Peyer's patch (tissue), 4 donors: ENCODE data around the gene BIRC7. TPM values are rescaled to one million over a fixed set of nuclear protein-coding genes. Genes with fewer than 3 reads are reported as not detected.

ENCODE experiments used
- DNase-seq, 3 donors: peaks; one replicate each; pipeline ENCODE4 v3.0.0-alpha.2; 2017 to 2019
- H3K27ac ChIP-seq, 4 donors: fragments of 200-600 bp; sonication (generic); one replicate each; pipeline ENCODE4 v1.5.1; 2016 to 2019
- H3K27me3 ChIP-seq, 2 donors: fragments of 200-600 bp; sonication (generic); one replicate each; pipeline ENCODE4 v1.5.1; 2019
- H3K36me3 ChIP-seq, 3 donors: fragments of 200-600 bp; sonication (generic); one replicate each; pipeline ENCODE4 v1.5.1; 2016 to 2019
- H3K4me1 ChIP-seq, 4 donors: fragments of 200-600 bp; sonication (generic); one replicate each; pipeline ENCODE4 v1.5.1; 2016 to 2019
- H3K4me3 ChIP-seq, 4 donors: fragments of 200-600 bp; sonication (generic); 1 replicate in 3 of 4; 2 replicates in 1 of 4; pipeline ENCODE4 v1.5.1; 2016 to 2019; ENCODE audit warnings: mild to moderate bottlenecking in 1 of 4
- H3K9me3 ChIP-seq, 4 donors: fragments of 200-600 bp; sonication (generic); one replicate each; pipeline ENCODE4 v1.5.1; 2016 to 2019; ENCODE audit warnings: mild to moderate bottlenecking in 1 of 4
- CTCF ChIP-seq, 6 experiments: fragments of 450-650 bp in 4 of 6; fragments of 200-600 bp in 2 of 6; sonication (generic) in 1 of 6; IDR thresholded peaks; one replicate each; pipeline ENCODE4 v1.5.1; 2017 to 2019; ENCODE audit warnings: antibody characterized with exemption in 6 of 6, mild to moderate bottlenecking in 3 of 6, moderate library complexity in 1 of 6
- POLR2A ChIP-seq, 2 donors: fragments of 450-650 bp; IDR thresholded peaks; one replicate each; pipeline ENCODE4 v1.5.1; 2017; ENCODE audit warnings: antibody characterized with exemption in 2 of 2, mild to moderate bottlenecking in 2 of 2, moderate library complexity in 2 of 2
- total RNA-seq, 4 donors: library from RNA; depleted of rRNA; stranded (reverse); fragments of >200 nt; gene quantifications; one replicate each; pipeline ENCODE4 v1.1.0, GENCODE V29; 2016

Gene BIRC7
- total RNA-seq, 4 donors from 2014 or later, result not detected

- Histone ChIP-seq H3K36me3 (peaks cover 0 to 32% (median 0%) of the 10 kb centered on the region in 3 donors), H3K27me3 (no peaks in the 10 kb centered on the region), H3K4me1 (peaks cover 3 to 19% (median 11%) of the 10 kb centered on the region in 4 donors), H3K27ac (no peak overlapping the region), H3K9me3 (no peaks in the 10 kb centered on the region), H3K4me3 (peak overlapping the region; percentile 98 to 99 (median 98))
- TF ChIP-seq POLR2A (IDR thresholded peaks at IDR 0.05), result no peak
- TF ChIP-seq CTCF (IDR thresholded peaks at IDR 0.05), result no peak
- DNase-seq, result no peak
Measured at GRCh38 chr20:63273635-63274380, 38.1 kb downstream of the BIRC7 start.

GRCh38 chr20:63274381-63275228, 38.9 kb downstream of the BIRC7 start:
- peaks cover 0 to 39% (median 0%) of the 10 kb centered on the region in 3 donors for H3K36me3 ChIP-seq
- H3K27ac ChIP-seq, result no peak overlapping the region
- H3K27me3 ChIP-seq, result no peaks in the 10 kb centered on the region
- no peaks in the 10 kb centered on the region for H3K9me3 ChIP-seq
- TF ChIP-seq POLR2A (IDR thresholded peaks at IDR 0.05), result no peak
- TF ChIP-seq CTCF (IDR thresholded peaks at IDR 0.05), result no peak
- peaks cover 3 to 19% (median 11%) of the 10 kb centered on the region in 4 donors for H3K4me1 ChIP-seq
- no peak for DNase-seq
- H3K4me3 ChIP-seq, result no peak overlapping the region

GRCh38 chr20:63275825-63276224, 40.1 kb downstream of the BIRC7 start:
- TF ChIP-seq CTCF (IDR thresholded peaks at IDR 0.05) (no peak), POLR2A (IDR thresholded peaks at IDR 0.05) (no peak)
- no peak overlapping the region for H3K4me3 ChIP-seq
- no peaks in the 10 kb centered on the region for H3K27me3 ChIP-seq
- H3K36me3 ChIP-seq, result peaks cover 0 to 51% (median 0%) of the 10 kb centered on the region in 3 donors
- H3K9me3 ChIP-seq, result no peaks in the 10 kb centered on the region
- H3K4me1 ChIP-seq, result peaks cover 3 to 19% (median 11%) of the 10 kb centered on the region in 4 donors
- H3K27ac ChIP-seq, result no peak overlapping the region
- no peak for DNase-seq

GRCh38 chr20:63276956-63277355, 41.3 kb downstream of the BIRC7 start:
- H3K36me3 ChIP-seq, result peaks cover 0 to 62% (median 0%) of the 10 kb centered on the region in 3 donors
- no peak for DNase-seq
- no peak overlapping the region for H3K27ac ChIP-seq
- TF ChIP-seq POLR2A (IDR thresholded peaks at IDR 0.05) (no peak), CTCF (IDR thresholded peaks at IDR 0.05) (no peak)
- no peaks in the 10 kb centered on the region for H3K9me3 ChIP-seq
- H3K4me1 ChIP-seq, result peaks cover 3 to 16% (median 8%) of the 10 kb centered on the region in 4 donors
- H3K4me3 ChIP-seq, result no peak overlapping the region
- H3K27me3 ChIP-seq, result no peaks in the 10 kb centered on the region

DNA sequence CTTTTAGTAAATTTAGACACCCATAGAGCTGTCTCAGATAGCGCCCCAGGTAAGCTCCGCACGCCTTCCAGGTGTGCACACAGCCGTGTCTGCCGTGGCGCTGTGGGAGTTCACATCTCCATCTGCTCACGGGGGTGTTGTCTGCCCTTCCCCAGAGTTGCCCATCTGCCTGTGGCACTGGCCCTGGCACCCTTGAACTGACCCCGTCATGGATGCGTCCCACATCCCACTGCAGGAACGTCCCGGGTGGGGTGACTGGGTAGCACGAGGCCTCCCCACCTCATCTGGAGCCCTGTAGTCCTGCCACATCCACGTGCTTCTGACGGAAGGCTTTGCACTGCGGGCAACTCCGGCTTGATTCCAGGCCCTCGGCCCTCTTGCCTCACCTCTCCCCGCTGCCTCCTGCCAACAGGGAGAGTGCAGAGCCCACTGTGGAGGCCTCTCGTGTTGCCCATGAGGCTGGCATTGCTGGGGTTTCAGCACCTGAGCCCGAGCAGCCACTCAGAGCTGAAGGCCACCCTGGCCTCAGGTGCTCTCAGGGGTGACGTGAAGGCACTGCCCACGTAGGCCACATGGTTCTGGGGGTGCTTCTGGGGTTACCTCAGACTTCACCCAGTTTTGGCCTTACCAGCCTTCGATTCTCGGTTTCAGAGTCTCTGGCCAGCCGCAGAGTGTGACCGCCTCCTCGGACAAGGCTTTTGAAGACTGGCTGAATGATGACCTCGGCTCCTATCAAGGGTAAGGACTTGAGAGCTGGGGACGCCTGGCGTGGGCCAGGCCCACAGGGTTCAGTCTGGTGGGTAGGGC, 42.0 kb downstream of the BIRC7 start:
- Histone ChIP-seq H3K27me3 (no peaks in the 10 kb centered on the region), H3K27ac (no peak overlapping the region), H3K4me1 (peaks cover 3 to 13% (median 6%) of the 10 kb centered on the region in 4 donors), H3K9me3 (no peaks in the 10 kb centered on the region), H3K4me3 (no peak overlapping the region), H3K36me3 (peaks cover 0 to 69% (median 0%) of the 10 kb centered on the region in 3 donors)
- TF ChIP-seq POLR2A (IDR thresholded peaks at IDR 0.05) (no peak), CTCF (IDR thresholded peaks at IDR 0.05) (no peak)
- DNase-seq, result no peak
